H9 (cell line): ENCODE results near the gene LMO3. TPM values are rescaled to one million over a fixed set of nuclear protein-coding genes. Genes with fewer than 3 reads are reported as not detected.

Experiments
- DNase-seq: peaks from one replicate; pipeline ENCODE4 v3.0.0-alpha.2; 2017
- H2AFZ ChIP-seq: one replicate; pipeline ENCODE4 v1.6.1; 2013; ENCODE audit warnings: mild to moderate bottlenecking, low read length, control low read depth, moderate library complexity
- H2AK5ac ChIP-seq: 2 replicates; pipeline ENCODE4 v1.6.1; 2013; ENCODE audit warnings: low read length, control low read depth, mixed read lengths; ENCODE audit not compliant: insufficient read length
- H2BK120ac ChIP-seq: one replicate; pipeline ENCODE4 v1.6.1; 2013; ENCODE audit warnings: low read depth, mild to moderate bottlenecking, low read length, control low read depth, inconsistent platforms; ENCODE audit not compliant: poor library complexity, severe bottlenecking
- H2BK12ac ChIP-seq: 2 replicates; pipeline ENCODE4 v1.6.1; 2013; ENCODE audit warnings: low read length, control low read depth, mixed read lengths, low read depth; ENCODE audit not compliant: insufficient read length
- H2BK15ac ChIP-seq: 2 replicates; pipeline ENCODE4 v1.6.1; 2013; ENCODE audit warnings: low read depth, low read length, control low read depth
- H2BK20ac ChIP-seq: one replicate; pipeline ENCODE4 v1.6.1; 2013; ENCODE audit warnings: low read depth, mild to moderate bottlenecking, low read length, control low read depth, inconsistent platforms; ENCODE audit not compliant: poor library complexity, severe bottlenecking
- H2BK5ac ChIP-seq: 2 replicates; pipeline ENCODE4 v1.6.1; 2013; ENCODE audit warnings: low read length, control low read depth, mixed read lengths; ENCODE audit not compliant: insufficient read length
- H3K14ac ChIP-seq: 2 replicates; pipeline ENCODE4 v1.6.1; 2013; ENCODE audit warnings: low read length, control low read depth; ENCODE audit not compliant: insufficient read depth
- H3K18ac ChIP-seq: 2 replicates; pipeline ENCODE4 v1.6.1; 2013; ENCODE audit warnings: low read depth, mild to moderate bottlenecking, mixed read lengths, low read length, control low read depth; ENCODE audit not compliant: insufficient read length
- H3K23ac ChIP-seq: 2 replicates; pipeline ENCODE4 v1.6.1; 2013; ENCODE audit warnings: low read length, control low read depth, mixed read lengths, low read depth; ENCODE audit not compliant: insufficient read length
- H3K23me2 ChIP-seq: 2 replicates; pipeline ENCODE4 v1.6.1; 2013; ENCODE audit warnings: low read depth, mild to moderate bottlenecking, mixed read lengths, low read length, control low read depth; ENCODE audit not compliant: insufficient read length, poor library complexity, severe bottlenecking
- H3K27ac ChIP-seq: 2 replicates; pipeline ENCODE4 v1.5.1; 2013; ENCODE audit warnings: low read length, control low read depth, mixed read lengths, low read depth; ENCODE audit not compliant: insufficient read length
- H3K27me3 ChIP-seq: 2 replicates; pipeline ENCODE4 v1.6.1; 2013; ENCODE audit warnings: low read length, control low read depth, inconsistent platforms; ENCODE audit not compliant: insufficient read depth
- H3K4ac ChIP-seq: 2 replicates; pipeline ENCODE4 v1.6.1; 2013; ENCODE audit warnings: low read depth, mild to moderate bottlenecking, control low read depth, inconsistent platforms, low read length, moderate library complexity
- H3K4me1 ChIP-seq: 2 replicates; pipeline ENCODE4 v1.6.1; 2013; ENCODE audit warnings: low read length, control low read depth, inconsistent platforms; ENCODE audit not compliant: insufficient read depth
- H3K4me2 ChIP-seq: 2 replicates; pipeline ENCODE4 v1.6.1; 2013; ENCODE audit warnings: low read length, control low read depth, mixed read lengths; ENCODE audit not compliant: insufficient read length, insufficient read depth
- H3K56ac ChIP-seq: 2 replicates; pipeline ENCODE4 v1.6.1; 2013; ENCODE audit warnings: low read depth, mild to moderate bottlenecking, mixed read lengths, low read length, control low read depth; ENCODE audit not compliant: insufficient read length
- H3K79me1 ChIP-seq: 2 replicates; pipeline ENCODE4 v1.6.1; 2013; ENCODE audit warnings: low read depth, mild to moderate bottlenecking, moderate library complexity, low read length, control low read depth, inconsistent platforms; ENCODE audit not compliant: insufficient read depth, poor library complexity, severe bottlenecking
- H3K79me2 ChIP-seq: 2 replicates; pipeline ENCODE4 v1.6.1; 2013; ENCODE audit warnings: low read length, control low read depth, inconsistent platforms; ENCODE audit not compliant: insufficient read depth
- H3K9ac ChIP-seq: 2 replicates; pipeline ENCODE4 v1.6.1; 2013; ENCODE audit warnings: low read length, control low read depth, mixed read lengths; ENCODE audit not compliant: insufficient read length; ENCODE audit errors: extremely low read depth
- H3K9me3 ChIP-seq: one replicate; pipeline ENCODE4 v1.6.1; 2013; ENCODE audit warnings: low read depth, low read length, inconsistent platforms; ENCODE audit not compliant: control insufficient read depth
- H3T11ph ChIP-seq: one replicate; pipeline ENCODE4 v1.6.1; 2013; ENCODE audit warnings: mild to moderate bottlenecking, low read length, control low read depth, inconsistent platforms
- H4K20me1 ChIP-seq: one replicate; pipeline ENCODE4 v1.6.1; 2013; ENCODE audit not compliant: control insufficient read depth, insufficient read length, insufficient read depth
- H4K5ac ChIP-seq: 2 replicates; pipeline ENCODE4 v1.6.1; 2013; ENCODE audit warnings: low read depth, mild to moderate bottlenecking, mixed read lengths, low read length, control low read depth; ENCODE audit not compliant: insufficient read length
- H4K8ac ChIP-seq: replicated peaks from 2 replicates; pipeline ENCODE4 v1.6.1; 2013; ENCODE audit warnings: low read length, control low read depth, mixed read lengths, low read depth; ENCODE audit not compliant: insufficient read length
- H4K91ac ChIP-seq: 2 replicates; pipeline ENCODE4 v1.6.1; 2013; ENCODE audit warnings: low read depth, mild to moderate bottlenecking, moderate library complexity, mixed read lengths, low read length, control low read depth; ENCODE audit not compliant: insufficient read length
- H3K27ac Mint-ChIP-seq, 3 experiments: 2 replicates in 2 of 3; 3 replicates in 1 of 3; pipeline ENCODE4 v1.8.0; 2020 to 2021; ENCODE audit warnings: mixed read lengths in 3 of 3, mild to moderate bottlenecking in 1 of 3, moderate library complexity in 1 of 3
- H3K27me3 Mint-ChIP-seq: 2 replicates; pipeline ENCODE4 v1.8.0; 2021; ENCODE audit warnings: low read depth, mild to moderate bottlenecking, moderate library complexity, mixed read lengths
- H3K36me3 Mint-ChIP-seq, 3 experiments: 2 replicates in 2 of 3; 3 replicates in 1 of 3; pipeline ENCODE4 v1.8.0; 2020 to 2021; ENCODE audit warnings: low read depth in 3 of 3, mixed read lengths in 3 of 3; ENCODE audit not compliant: insufficient read depth in 1 of 3
- H3K4me1 Mint-ChIP-seq, 2 experiments: 2 replicates each; pipeline ENCODE4 v1.8.0; 2020; ENCODE audit warnings: mixed read lengths in 2 of 2
- H3K4me3 Mint-ChIP-seq, 2 experiments: 2 replicates in 1 of 2; 3 replicates in 1 of 2; pipeline ENCODE4 v1.8.0; 2020 to 2021; ENCODE audit warnings: mild to moderate bottlenecking in 2 of 2, mixed read lengths in 2 of 2, moderate library complexity in 1 of 2
- H3K9me3 Mint-ChIP-seq, 2 experiments: 2 replicates in 1 of 2; 3 replicates in 1 of 2; pipeline ENCODE4 v1.8.0; 2020; ENCODE audit warnings: mild to moderate bottlenecking in 2 of 2, mixed read lengths in 2 of 2, moderate library complexity in 1 of 2
- WGBS: extraction: QIAGEN DNeasy Blood & Tissue Kit; methylation state at CpG from one replicate; pipeline ENCODE4 v1.1.7; 2013; ENCODE audit warnings: missing lambda C conversion rate, low lambda C conversion rate, mixed read lengths; ENCODE audit not compliant: insufficient read length; ENCODE audit errors: extremely low coverage; 5-methylcytosine and 5-hydroxymethylcytosine counted together
- total RNA-seq: library from RNA; stranded (reverse); gene quantifications from 2 replicates; pipeline ENCODE4 v1.2.1, GENCODE V29; 2021
- TF ChIP-seq, protein P1 (sequence below): fragments of 200-600 bp; sonication (generic); conservative IDR thresholded peaks from 3 replicates; pipeline ENCODE4 v1.8.0; 2021; ENCODE audit warnings: antibody characterized with exemption, mild to moderate bottlenecking

LMO3 gene
- total RNA-seq, 1 experiment from 2014 or later = not detected

DNA sequence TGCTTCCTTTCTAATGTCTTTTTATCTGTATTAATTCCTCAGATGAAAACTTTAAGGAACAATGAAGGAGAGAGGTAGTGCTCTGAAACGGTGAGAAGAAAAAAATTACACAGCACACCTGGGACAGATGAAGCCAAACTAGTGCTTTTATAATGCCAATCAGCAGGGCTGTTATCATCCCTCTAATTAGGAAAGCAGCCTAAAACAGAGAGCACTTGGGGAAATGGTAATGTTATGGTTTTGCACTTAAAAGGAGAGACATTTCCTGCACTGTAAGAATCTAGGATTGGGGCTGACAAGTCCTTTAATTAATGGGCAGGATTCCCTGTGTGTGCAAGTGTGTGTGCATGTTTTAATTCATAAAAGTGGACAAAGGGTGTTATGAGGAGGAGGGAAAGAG lies 4.8 kb upstream of the LMO3 start:
- Histone ChIP-seq H3K4me1 (peaks cover 5% of the 10 kb centered on the region; the same call in 1 of the 2 replicates), H4K91ac (no peak overlapping the region), H4K20me1 (no peaks in the 10 kb centered on the region), H3K9me3 (no peaks in the 10 kb centered on the region), H3T11ph (no peak overlapping the region), H2BK5ac (no peak overlapping the region), H2BK12ac (no peak overlapping the region), H3K23ac (no peak overlapping the region), H3K23me2 (peaks cover 14% of the 10 kb centered on the region), H4K8ac (no peak overlapping the region), H3K14ac (no peak overlapping the region), H3K79me1 (no peaks in the 10 kb centered on the region), H3K4ac (no peak overlapping the region), H2BK120ac (no peak overlapping the region), H3K27me3 (peaks cover 5% of the 10 kb centered on the region; the same call in 1 of the 2 replicates), H3K18ac (no peak overlapping the region), H2AK5ac (no peak overlapping the region), H3K9ac (no peak overlapping the region), H4K5ac (no peak overlapping the region), H3K4me2 (peak overlapping the region; percentile 79), H2BK20ac (no peak overlapping the region), H3K56ac (no peak overlapping the region), H2BK15ac (no peak overlapping the region), H3K79me2 (no peaks in the 10 kb centered on the region), H2AFZ (no peak overlapping the region), H3K27ac (no peak overlapping the region)
- H3K27ac Mint-ChIP-seq = peak overlapping the region in 1 of 3 experiments; percentile 60; a peak in 1 of 7 replicates
- no CpG with 5 or more reads among the region's 1 CpG for WGBS
- H3K36me3 Mint-ChIP-seq = no peaks in the 10 kb centered on the region
- peaks cover 46 to 60% of the 10 kb centered on the region in 2 experiments for H3K4me1 Mint-ChIP-seq
- peaks cover 55% of the 10 kb centered on the region for H3K27me3 Mint-ChIP-seq
- H3K9me3 Mint-ChIP-seq = no peaks in the 10 kb centered on the region; a peak in 1 of 5 replicates
- H3K4me3 Mint-ChIP-seq = peak overlapping the region; percentile 13 to 72; a peak in 4 of 5 replicates
- DNase-seq = no peak
- TF ChIP-seq, protein P1, sequence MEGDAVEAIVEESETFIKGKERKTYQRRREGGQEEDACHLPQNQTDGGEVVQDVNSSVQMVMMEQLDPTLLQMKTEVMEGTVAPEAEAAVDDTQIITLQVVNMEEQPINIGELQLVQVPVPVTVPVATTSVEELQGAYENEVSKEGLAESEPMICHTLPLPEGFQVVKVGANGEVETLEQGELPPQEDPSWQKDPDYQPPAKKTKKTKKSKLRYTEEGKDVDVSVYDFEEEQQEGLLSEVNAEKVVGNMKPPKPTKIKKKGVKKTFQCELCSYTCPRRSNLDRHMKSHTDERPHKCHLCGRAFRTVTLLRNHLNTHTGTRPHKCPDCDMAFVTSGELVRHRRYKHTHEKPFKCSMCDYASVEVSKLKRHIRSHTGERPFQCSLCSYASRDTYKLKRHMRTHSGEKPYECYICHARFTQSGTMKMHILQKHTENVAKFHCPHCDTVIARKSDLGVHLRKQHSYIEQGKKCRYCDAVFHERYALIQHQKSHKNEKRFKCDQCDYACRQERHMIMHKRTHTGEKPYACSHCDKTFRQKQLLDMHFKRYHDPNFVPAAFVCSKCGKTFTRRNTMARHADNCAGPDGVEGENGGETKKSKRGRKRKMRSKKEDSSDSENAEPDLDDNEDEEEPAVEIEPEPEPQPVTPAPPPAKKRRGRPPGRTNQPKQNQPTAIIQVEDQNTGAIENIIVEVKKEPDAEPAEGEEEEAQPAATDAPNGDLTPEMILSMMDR = no peak
